GM18520 (cell line): Measurements from ENCODE around the gene SPC25.
A peak's percentile ranks its signal among the peaks of the same experiment; 100 is the strongest.
"Not testable (repeated sequence)": the region's sequence is repeated elsewhere in the genome, so short reads cannot be mapped to it uniquely, and the experiment has no call there.

ENCODE experiments used
- ATAC-seq: cut with Tn5 transposase; IDR thresholded peaks from one replicate; pipeline ENCODE4 v1.9.1; 2021; ENCODE audit not compliant: unreplicated experiment

Gene SPC25, protein sequence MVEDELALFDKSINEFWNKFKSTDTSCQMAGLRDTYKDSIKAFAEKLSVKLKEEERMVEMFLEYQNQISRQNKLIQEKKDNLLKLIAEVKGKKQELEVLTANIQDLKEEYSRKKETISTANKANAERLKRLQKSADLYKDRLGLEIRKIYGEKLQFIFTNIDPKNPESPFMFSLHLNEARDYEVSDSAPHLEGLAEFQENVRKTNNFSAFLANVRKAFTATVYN

DNA sequence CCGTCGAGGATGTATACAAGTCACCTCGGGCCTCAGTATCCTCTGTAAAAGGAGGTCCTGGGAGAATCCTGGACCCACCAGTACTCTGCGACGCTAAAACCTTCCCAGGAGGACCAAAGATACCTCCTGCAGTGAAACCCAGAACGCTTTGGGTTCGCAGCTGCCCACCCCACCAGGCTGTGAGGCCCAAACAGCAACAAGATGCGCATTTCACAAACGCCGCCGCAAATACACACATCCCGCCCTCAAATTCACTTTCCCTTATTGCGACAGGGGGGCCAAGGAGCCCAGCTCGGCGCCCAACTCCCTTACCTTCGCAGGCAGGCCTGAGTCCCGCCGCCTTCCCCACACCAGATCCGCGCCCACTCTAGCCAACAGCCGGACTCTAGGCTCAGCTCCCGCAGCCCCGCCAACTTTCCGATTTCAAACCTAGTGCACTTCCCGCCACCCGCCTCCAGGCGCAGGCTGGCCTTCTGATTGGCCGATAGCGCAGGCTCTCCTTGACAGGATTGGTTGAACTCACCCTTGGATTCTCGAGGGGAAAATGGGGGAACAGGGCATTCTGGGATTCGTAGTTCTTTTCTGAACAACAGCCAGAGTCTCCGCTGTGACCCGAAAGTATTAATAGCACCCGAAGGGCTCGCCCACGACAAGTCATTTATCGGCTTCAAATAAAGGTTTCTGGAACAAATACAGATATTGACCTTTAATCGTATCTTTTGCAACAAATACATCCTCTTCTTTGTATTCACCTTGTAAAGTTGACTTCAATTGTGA lies at the start of gene SPC25:
Gene SPC25, minus strand, starts transcription at position 425 of the 777 bp plus-strand sequence. CDS start 911 bp downstream, outside the sequence.
- ATAC-seq = peak; percentile 100

DNA sequence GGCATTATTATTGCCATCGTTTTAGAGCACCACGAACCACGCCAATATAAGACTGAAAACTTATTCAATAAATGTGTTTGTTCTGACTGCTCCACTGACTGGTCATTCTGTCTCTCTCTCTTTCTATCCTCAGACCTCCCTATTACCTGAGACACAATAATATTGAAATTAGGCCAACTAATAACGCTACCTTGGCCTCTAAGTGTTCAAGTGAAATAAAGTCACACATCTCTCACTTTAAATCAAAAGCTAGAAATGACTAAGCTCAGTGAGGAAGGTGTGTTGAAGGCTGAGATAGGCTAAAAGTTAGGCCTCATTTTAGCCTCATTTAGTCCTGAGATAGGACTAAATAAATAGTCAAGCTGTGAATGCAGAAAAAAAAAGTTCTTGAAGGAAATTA lies 49.7 kb upstream of the SPC25 start:
- peak; percentile 82 for ATAC-seq

DNA sequence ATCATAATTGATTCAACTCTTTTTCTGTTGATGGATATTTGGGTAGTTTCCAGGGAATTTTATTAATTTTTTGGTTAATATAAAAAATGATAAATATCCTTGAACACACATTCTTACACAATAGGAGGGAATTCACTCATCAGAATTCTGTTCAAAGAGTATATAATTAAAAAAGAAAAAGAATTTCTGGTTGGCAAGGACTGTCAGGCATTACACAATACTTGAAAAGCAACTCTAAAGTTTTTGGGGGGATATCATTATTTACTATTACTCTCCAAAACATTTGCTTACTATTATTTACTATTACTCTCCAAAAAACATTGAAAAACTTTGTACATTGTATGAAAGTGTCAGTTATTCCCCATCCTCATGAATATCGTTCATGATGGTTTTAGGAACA lies 48.8 kb upstream of the SPC25 start:
- ATAC-seq = no peak

DNA sequence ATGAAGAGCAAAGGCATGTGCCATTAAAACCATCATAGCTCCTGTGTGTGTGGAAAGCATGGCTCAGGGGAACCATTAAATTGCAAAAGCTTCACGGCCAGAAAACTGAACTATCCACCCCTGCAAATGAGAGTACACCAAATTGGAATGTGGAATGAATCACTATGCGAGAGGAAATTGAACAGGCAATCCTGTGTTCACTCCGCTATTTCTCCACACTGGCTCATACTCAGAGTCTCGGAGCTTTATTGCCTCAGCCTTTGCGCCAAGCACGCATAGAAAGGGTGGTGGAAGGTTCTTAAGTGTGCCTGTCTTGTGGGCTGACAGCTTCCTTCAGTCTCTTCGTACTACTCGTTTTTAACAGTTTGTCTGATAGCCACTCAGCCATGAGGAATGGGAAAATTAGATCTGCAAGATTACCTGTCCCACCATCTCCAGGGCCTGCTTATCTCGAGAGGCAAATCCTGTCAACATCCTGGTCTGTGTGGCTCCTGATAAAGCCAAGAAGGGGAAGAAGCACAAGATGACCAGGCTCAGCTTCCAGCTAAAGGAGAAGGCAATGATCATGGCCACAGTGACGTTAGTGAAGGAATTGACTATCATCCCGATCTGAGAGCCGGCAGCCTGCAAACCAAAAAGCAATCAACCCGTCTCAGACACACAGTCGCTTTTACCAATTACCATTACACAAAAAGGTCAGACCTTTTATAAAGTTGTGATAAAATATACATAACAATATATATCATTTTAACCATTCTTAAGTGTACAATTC lies 45.8 kb upstream of the SPC25 start:
- ATAC-seq = no peak

DNA sequence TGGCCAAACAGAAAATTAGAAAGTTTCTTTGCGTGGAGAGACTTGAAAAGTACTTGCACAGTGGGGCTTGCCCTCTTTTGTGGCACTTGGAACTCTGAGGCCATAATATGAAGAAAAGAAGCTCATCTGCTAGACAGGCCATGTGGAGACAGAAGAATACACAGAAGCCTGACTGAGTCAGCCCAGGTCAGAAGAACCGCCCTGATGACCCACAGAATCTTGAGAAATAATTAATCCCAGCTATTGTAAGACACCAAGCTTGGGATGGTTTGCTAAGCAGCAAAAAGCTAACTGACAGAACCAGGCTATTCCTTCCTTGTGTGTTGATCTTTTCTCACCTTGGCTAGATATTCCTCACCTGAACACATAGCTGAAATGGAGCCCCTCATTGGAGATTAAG lies 44.6 kb upstream of the SPC25 start:
- no peak for ATAC-seq

DNA sequence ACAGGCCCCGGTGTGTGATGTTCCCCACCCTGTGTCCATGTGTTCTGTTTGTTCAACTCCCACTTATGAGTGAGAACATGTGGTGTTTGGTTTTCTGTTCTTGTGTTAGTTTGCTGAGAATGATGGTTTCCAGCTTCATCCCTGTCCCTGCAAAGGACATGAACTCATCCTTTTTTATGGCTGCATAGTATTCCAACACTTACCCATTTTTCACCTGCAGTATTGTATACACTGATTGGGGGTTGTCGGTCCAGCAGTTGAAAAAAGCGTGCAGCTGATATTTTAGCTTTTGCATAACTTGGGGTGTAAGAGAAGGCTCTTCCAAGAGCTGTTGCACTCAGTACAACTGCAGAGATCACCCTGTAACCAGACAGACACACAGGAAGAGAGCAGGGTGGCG lies 41.9 kb upstream of the SPC25 start:
- ATAC-seq = not testable (repeated sequence)

DNA sequence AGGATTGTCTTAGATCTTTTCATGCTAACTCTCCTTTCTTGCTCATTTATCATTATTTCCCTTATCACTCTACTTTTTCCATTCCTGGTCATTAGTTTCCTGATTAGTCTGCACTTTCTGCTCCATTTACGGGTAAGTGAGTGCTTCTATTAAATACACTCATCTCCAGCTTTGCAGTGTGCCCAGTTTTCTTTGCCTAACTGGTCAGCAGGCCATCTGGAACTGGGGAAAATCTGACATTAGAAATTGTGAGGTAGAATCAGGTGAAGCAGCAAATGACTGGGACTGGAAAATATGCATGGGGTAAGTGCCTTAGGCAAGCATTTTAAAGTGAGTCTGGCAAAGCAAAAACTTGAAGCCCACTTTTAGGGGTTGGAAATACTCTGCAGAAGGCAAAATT lies 40.0 kb upstream of the SPC25 start:
- ATAC-seq = no peak

DNA sequence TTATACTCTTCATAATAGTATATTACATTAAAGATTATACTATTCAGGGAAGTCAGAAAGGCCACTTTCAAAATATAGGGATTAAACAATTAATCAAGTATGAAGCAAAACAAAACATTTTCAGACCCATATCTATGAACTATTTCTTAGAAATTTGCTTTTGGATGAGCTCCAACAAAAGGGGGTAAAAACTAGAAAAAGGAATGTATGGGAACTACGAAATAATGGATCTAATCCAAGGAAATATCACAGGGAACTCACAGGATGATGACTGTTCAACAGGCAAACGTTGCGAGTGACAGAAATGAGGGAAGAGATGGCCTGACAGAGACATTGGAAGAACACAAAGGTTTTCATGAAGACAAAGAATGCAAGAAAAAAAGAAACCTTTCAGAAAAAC lies 38.8 kb upstream of the SPC25 start:
- ATAC-seq = no peak

DNA sequence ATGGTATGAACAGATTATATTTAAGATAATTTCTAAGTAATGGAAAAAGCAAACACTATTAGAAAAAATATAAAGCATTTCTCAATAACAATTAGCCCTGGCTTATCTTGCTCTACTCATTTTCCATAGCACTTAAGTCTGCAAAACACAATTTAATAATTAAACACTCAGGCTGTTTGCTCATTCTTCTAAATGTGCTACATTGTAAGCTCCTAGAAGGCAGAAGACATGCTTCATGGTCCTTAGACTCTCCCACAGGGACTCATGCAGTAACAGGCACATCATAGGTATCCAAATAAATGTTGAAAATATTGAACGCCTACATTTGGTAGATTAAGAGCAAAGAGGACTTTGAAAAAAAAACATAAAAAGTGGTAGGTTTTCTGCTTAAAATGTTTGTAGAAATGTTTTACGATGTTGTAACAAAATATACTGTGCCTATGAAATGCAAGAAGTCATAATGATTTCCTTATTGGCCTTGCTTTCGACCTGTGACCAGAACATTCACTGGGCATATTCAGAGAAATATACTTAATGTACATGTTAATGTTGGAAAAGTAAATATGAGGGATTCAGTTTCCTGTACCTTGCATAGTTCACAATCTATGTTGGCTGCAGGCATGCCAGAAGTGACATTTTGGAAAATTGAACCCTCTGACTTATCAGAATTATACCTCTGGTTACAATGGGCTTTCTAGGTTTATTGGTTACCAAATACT lies 38.0 kb upstream of the SPC25 start:
- no peak for ATAC-seq

DNA sequence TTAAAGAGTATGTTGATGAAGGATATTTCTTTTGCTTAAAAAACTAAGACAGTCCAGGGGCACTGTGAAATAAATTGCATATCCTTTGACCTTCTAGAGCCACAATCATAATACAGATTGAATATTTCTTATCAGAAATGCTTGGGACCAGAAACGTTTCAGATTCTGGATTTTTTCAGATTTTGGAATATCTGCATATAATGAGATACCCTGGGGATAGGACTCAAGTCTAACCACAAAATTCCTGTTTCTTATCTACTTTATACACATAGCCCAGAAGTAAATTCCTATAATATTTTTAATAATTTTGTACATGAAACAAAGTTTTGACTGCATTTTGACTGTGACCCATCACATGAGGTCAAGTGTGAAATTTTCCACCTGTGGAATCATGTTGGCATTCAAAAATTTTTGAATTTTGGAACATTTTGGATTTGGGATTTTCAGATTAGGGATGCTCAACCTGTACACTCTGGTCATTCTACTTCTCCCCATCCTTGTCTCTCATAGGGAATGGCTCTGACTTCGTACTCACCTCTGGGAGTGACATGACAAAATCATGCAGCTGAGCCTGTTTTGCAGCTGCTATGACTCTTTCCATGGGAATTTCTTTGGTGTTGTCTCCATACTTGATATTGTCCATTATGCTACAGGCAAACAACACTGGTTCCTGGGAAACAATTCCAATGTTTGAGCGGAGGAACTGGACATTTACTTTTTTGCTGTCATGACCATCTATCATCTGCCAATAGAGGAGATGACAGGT lies 36.6 kb upstream of the SPC25 start:
- no peak for ATAC-seq

DNA sequence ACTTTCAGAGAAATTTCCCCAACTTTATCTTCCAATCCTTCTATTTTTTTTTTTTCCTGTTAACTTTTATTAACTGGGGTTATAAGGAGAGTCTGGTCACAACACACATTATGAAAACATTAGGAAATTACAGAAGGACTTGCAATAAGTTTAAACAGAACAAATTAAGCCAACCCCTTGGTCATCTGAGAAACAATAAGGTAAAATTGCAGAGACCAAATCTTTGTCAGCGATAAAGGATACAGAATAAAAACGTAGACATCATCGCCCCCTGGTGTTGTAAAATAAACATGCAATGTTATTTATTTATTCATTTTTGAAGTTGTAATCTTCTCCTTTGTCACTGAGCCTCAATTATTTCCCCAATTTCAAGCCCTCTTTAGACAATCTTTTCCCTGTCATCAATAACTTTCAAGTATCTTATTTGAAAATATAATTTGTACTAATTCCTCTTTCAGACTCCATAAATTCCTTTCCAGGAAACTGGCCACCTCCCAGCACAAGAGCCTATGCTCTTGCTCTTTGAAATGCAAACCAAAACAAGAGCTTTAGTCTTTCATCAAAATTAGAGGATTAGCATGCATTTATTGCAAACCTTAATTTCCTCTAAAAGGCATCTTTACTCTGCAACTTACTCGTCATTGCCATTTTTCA lies 30.4 kb upstream of the SPC25 start:
- no peak for ATAC-seq

DNA sequence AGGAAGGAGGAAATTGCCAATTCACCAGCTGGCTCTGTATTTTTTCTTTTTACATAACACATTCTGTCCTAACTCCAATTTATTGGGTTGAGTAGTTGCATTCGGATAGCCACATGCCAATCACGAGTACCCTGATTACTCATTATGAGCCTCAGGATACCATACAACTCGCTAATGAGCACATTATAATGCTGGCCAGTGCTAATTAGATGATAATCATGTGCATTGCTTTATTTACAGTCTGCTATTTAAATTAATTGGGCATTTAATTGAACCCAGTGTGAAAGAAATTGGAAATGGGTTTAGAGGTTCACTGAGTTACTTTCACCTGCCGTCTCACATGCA lies 26.1 kb upstream of the SPC25 start:
- no peak for ATAC-seq

DNA sequence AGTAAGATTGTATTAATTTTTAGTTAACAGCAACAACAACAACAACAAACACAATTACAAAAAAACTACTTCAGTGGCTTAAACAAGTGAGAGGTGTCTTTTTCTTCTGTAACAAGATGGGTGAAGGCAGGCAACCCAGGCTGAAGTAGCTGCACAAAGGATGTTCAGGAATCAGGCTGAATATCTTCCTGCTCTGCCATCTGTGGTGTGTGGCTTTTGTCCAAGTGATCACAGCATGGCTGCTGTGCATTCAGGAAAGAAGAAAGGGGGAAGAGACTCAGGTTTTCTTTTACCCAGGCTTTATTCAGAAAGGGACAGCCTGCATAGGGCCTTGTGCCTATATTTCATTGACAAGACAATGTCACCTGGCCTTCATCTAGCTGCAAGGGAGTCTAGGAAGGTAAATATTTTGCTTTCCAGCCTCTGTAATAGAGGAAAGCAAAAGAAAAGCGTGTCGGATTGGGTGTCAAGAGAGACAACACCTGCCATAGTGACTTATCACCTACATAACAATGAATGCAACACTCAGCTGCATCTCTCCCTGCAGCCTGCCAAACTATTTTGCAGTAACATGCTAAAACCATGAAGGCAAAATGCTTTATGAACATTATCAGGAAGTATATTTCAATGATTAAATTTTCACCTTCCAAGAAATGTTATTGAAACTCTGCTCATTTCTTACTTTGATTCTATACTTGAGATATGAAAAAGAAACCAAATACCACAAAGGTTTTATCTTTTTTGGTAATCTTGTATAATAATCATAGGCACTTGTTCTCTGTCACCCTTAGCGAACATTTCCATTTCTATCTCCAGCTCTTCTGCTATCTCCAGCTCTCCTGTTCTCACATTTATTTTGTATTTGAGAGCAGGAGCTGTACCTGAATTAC lies 25.5 kb upstream of the SPC25 start:
- no peak for ATAC-seq

DNA sequence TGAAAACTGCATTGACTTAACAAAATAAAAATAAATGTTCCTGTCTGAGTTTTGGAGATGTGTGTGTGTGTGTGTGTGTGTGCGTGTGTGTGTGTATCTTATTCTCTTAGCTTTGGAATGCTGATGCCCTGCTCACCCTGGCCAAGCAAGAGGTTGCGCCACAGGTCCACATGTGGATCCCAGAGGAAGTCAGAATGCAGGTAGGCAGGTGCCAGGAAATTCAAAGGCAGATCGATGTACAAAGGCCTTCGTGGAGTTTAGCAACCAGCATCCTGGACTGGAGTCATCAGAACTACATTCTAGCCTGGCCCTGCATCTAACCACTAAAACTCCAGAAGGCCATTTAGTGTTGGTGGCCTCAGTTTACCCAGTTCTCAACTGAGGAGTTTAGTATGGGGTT lies 23.3 kb upstream of the SPC25 start:
- no peak for ATAC-seq

DNA sequence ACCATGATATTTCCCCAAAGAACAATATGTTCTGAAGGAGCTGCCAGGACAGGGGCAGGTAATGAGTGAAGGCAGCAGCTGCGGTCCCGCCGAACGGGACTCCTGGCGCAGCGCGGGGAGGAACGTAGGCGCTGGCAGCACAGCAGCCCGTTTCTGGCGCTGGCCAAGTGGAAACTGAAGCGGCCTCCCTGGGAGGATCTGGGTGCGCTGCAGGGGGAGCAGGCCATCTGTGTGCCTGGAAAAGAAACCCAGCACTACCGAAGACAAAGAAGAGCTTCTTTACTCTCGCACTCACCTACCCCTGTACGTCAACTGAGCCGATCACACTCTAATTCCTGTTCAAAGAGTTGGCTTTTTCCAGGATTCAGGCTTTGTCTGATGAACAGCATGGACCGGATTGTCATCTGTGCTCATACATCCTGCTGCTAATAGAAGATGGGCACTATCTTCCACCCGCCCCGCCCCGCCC lies 22.7 kb upstream of the SPC25 start:
- no peak for ATAC-seq

DNA sequence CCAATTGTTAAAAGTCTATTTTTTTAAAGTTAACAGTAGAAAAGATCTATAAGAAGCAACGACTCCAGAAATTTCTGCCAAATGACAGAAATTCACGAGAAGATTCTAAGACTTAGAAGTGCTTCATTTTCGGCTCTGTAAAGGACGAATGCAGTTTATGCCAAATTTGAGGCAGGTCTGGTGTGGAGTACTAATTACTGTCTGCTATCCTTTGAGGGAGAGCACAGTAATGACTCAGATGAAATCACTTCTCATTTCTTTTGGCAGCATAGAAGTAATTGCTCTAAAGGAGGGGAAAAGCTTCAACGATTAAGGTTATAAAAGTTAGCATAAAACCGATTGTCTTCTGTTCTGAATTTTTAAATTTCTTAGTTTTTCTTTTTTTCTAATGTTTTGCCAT lies 22.2 kb upstream of the SPC25 start:
- ATAC-seq = no peak

DNA sequence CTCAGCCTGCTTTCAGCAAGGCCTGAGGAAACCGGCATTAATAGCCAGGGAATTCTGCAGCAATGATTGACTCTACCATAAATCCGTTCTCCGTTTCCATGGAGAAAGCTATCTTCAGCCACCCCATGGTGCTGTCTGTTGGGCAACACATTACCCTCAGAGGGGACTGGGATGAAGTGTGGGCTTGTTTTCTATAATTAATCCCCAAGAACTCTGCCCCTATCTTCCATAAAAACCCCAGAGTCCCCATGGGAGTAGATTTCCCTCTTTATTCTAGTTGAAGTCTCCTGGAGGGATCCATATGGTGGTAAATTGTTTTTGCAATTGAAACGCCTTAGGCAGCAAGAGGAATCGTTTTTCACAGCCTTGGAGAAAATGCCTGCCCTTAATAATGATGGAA lies 20.1 kb upstream of the SPC25 start:
- ATAC-seq = no peak

DNA sequence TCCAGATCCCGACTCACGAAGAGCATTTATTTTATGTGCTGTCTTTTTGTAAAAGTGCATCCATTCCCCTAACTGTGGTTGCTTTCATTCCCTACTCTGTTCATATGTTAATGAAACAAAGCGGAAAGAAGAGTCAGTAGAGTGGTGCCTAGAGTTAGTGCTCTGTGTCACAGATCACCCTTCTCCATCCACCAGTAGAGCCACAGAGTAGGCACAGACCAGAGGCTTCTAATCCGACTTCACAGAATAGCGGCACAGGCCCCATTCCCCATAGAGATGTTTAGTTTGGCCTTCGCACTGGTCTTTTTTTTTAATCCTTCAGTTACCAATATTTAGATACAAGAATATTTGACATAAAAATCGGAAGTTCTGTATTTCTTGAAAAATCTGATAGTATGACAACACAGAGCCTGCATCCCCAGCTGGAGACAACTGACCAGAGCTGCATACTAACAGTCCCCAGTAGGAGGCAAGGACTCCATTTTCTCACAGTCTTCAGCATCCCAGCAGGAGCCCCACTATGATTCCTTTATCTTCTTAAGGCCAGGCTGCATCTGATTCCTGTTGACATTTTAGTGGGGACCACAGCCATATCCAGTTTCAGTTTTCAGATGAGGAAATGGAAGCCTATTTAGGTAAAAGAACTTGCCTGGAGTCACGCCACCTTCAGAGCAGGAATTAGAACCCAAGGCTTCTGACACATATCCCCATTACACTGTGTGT lies 17.9 kb upstream of the SPC25 start:
- no peak for ATAC-seq
